CD4-positive, alpha-beta T cell (primary cell): ENCODE measurements around the gene BCAR3. TPM values are rescaled to one million over a fixed set of nuclear protein-coding genes. Genes with fewer than 3 reads are reported as not detected.
"Not testable (repeated sequence)": the region's sequence is repeated elsewhere in the genome, so short reads cannot be mapped to it uniquely, and the experiment has no call there.

Experiments used
- ATAC-seq: fragments of 200-7000 bp; cut with Tn5 transposase; one replicate; pipeline ENCODE4 v1.10.0; 2022; ENCODE audit warnings: mild to moderate bottlenecking; ENCODE audit not compliant: poor library complexity
- CTCF ChIA-PET: fragments of 350-600 bp; sonication (Branson Sonifier 250); formaldehyde crosslinking; loops from one replicate; lab custom pipeline; 2021; ENCODE audit warnings: antibody characterized with exemption, inconsistent platforms; lab: Charles Lee
- POLR2A ChIA-PET: fragments of 350-600 bp; sonication (Branson Sonifier 250); formaldehyde crosslinking; loops from one replicate; lab custom pipeline; 2021; ENCODE audit warnings: antibody characterized with exemption, inconsistent platforms; lab: Charles Lee
- DNase-seq, 14 experiments: peaks; one replicate each; pipeline ENCODE4 v3.0.0-alpha.2; 2013 to 2020; ENCODE audit warnings: mixed read lengths in 2 of 14
- H3K27ac ChIP-seq, 2 donors: one replicate each; pipeline versions ENCODE4 v1.5.1 to v1.7.0; 2013; ENCODE audit warnings: low read length in 2 of 2, low read depth in 1 of 2, mild to moderate bottlenecking in 1 of 2
- H3K27me3 ChIP-seq, 2 experiments: 1 replicate in 1 of 2; 2 replicates in 1 of 2; pipeline versions ENCODE4 v1.6.1 to v1.7.0; 2013; ENCODE audit warnings: low read length in 2 of 2, control low read depth in 1 of 2, mild to moderate bottlenecking in 1 of 2, moderate library complexity in 1 of 2; ENCODE audit not compliant: insufficient read depth in 2 of 2, control insufficient read depth in 1 of 2
- H3K36me3 ChIP-seq: one replicate; pipeline ENCODE4 v1.6.1; 2013; ENCODE audit warnings: low read length, control low read depth; ENCODE audit not compliant: insufficient read depth
- H3K4me1 ChIP-seq: one replicate; pipeline ENCODE4 v1.6.1; 2013; ENCODE audit warnings: low read length, control low read depth; ENCODE audit not compliant: insufficient read depth
- H3K4me3 ChIP-seq: one replicate; pipeline ENCODE4 v1.5.1; 2013; ENCODE audit warnings: mild to moderate bottlenecking, low read length, moderate library complexity
- H3K9me3 ChIP-seq, 2 experiments: 1 replicate in 1 of 2; 2 replicates in 1 of 2; pipeline versions ENCODE4 v1.6.1 to v1.7.0; 2013; ENCODE audit warnings: low read length in 2 of 2, mild to moderate bottlenecking in 2 of 2, control low read depth in 1 of 2, moderate library complexity in 1 of 2; ENCODE audit not compliant: control insufficient read depth in 1 of 2, insufficient read depth in 1 of 2
- H3K27ac Mint-ChIP-seq: one replicate; pipeline ENCODE4 v1.8.0; 2020; ENCODE audit warnings: mixed read lengths
- H3K27me3 Mint-ChIP-seq: one replicate; pipeline ENCODE4 v1.8.0; 2021; ENCODE audit warnings: mixed read lengths
- H3K36me3 Mint-ChIP-seq: one replicate; pipeline ENCODE4 v1.8.0; 2021; ENCODE audit warnings: low read depth, mixed read lengths
- H3K4me1 Mint-ChIP-seq: one replicate; pipeline ENCODE4 v1.8.0; 2021; ENCODE audit warnings: low read depth, mixed read lengths
- H3K4me3 Mint-ChIP-seq: one replicate; pipeline ENCODE4 v1.8.0; 2020; ENCODE audit warnings: mild to moderate bottlenecking, mixed read lengths
- H3K9me3 Mint-ChIP-seq: one replicate; pipeline ENCODE4 v1.8.0; 2020; ENCODE audit warnings: mixed read lengths
- CTCF ChIP-seq: fragments of 200-600 bp; IDR thresholded peaks from one replicate; pipeline ENCODE4 v1.8.0; 2022; ENCODE audit warnings: antibody characterized with exemption, mild to moderate bottlenecking
- intact Hi-C, 2 experiments: fragments of 100-400 bp; cut with DNase I in 1 of 2; cut with micrococcal nuclease in 1 of 2; formaldehyde crosslinking; loops; one replicate each; pipeline versions ENCODE4 v1.15.1 to v1.9.0; 2023 to 2025; cut with DNase I, micrococcal nuclease
- total RNA-seq, 174 experiments: library from RNA in 2 of 174; stranded (reverse) in 2 of 174; gene quantifications; one replicate each; pipeline ENCODE4 v1.2.3 and lab custom pipeline; 2021 to 2026

The BCAR3 gene
- total RNA-seq, 2 experiments from 2014 or later: 0.47 to 0.92 TPM

- Histone ChIP-seq H3K36me3 (no peaks in the 10 kb centered on the region), H3K9me3 (no peaks in the 10 kb centered on the region), H3K4me3 (no peak overlapping the region), H3K4me1 (no peaks in the 10 kb centered on the region), H3K27me3 (no peaks in the 10 kb centered on the region), H3K27ac (no peak overlapping the region)
- no peak for ATAC-seq
- CTCF ChIA-PET: no interaction called here
- H3K4me3 Mint-ChIP-seq: no peak overlapping the region
- no peak for TF ChIP-seq CTCF
- intact Hi-C loops: no loop called here
- H3K27ac Mint-ChIP-seq: no peak overlapping the region
- no peak for DNase-seq
- H3K4me1 Mint-ChIP-seq: peaks cover 25% of the 10 kb centered on the region
- no peaks in the 10 kb centered on the region for H3K27me3 Mint-ChIP-seq
- POLR2A ChIA-PET: no interaction called here
- no peaks in the 10 kb centered on the region for H3K36me3 Mint-ChIP-seq
- H3K9me3 Mint-ChIP-seq: no peaks in the 10 kb centered on the region
Observed at GRCh38 chr1:93554883-93555872, 126.5 kb downstream of the BCAR3 start.

- DNase-seq, H3K9me3 Mint-ChIP-seq, H3K9me3 ChIP-seq, H3K27me3 ChIP-seq, H3K4me3 ChIP-seq, H3K27me3 Mint-ChIP-seq, H3K36me3 ChIP-seq, ATAC-seq, H3K4me1 ChIP-seq, CTCF ChIA-PET, H3K27ac Mint-ChIP-seq, POLR2A ChIA-PET, H3K4me3 Mint-ChIP-seq, H3K27ac ChIP-seq, intact Hi-C loops, H3K36me3 Mint-ChIP-seq: not testable (repeated sequence)
- peaks cover 25% of the 10 kb centered on the region for H3K4me1 Mint-ChIP-seq
Observed at GRCh38 chr1:93553886-93554490, 127.6 kb downstream of the BCAR3 start.

- Histone ChIP-seq H3K27ac (no peak overlapping the region), H3K4me3 (no peak overlapping the region), H3K27me3 (no peaks in the 10 kb centered on the region), H3K36me3 (no peaks in the 10 kb centered on the region), H3K4me1 (no peaks in the 10 kb centered on the region), H3K9me3 (no peaks in the 10 kb centered on the region)
- DNase-seq (no peak), ATAC-seq (no peak)
- H3K27ac Mint-ChIP-seq: no peak overlapping the region
- no peak overlapping the region for H3K4me3 Mint-ChIP-seq
- intact Hi-C loops: no loop called here
- no peak for TF ChIP-seq CTCF
- no peaks in the 10 kb centered on the region for H3K27me3 Mint-ChIP-seq
- POLR2A ChIA-PET: no interaction called here
- CTCF ChIA-PET: no interaction called here
- H3K4me1 Mint-ChIP-seq: peaks cover 25% of the 10 kb centered on the region
- no peaks in the 10 kb centered on the region for H3K36me3 Mint-ChIP-seq
- H3K9me3 Mint-ChIP-seq: no peaks in the 10 kb centered on the region
Observed at GRCh38 chr1:93552741-93553455, 128.7 kb downstream of the BCAR3 start.
